Right atrium auricular region (tissue), 2 donors: ENCODE data around the gene UNC50. TPM values are rescaled to one million over a fixed set of nuclear protein-coding genes. Genes with fewer than 3 reads are reported as not detected.

Experiments used
- DNase-seq: peaks from one replicate; pipeline ENCODE4 v3.0.0-alpha.2; 2019; ENCODE audit warnings: low spot score
- H3K27ac ChIP-seq, 2 donors: fragments of 200-600 bp; sonication (generic); 1 replicate in 1 of 2; 2 replicates in 1 of 2; pipeline ENCODE4 v1.5.1; 2016 to 2019
- H3K27me3 ChIP-seq, 2 donors: fragments of 200-600 bp; sonication (generic); one replicate each; pipeline versions ENCODE4 v1.5.1 to v1.6.0; 2017 to 2019
- H3K36me3 ChIP-seq: fragments of 200-600 bp; sonication (generic); one replicate; pipeline ENCODE4 v1.5.1; 2016
- H3K4me1 ChIP-seq, 2 donors: fragments of 200-600 bp; sonication (generic); one replicate each; pipeline versions ENCODE4 v1.5.1 to v1.6.0; 2017 to 2019
- H3K4me3 ChIP-seq, 2 donors: fragments of 200-600 bp; sonication (generic); 1 replicate in 1 of 2; 2 replicates in 1 of 2; pipeline ENCODE4 v1.5.1; 2017 to 2019; ENCODE audit warnings: mild to moderate bottlenecking in 1 of 2, moderate library complexity in 1 of 2
- H3K9me3 ChIP-seq, 2 donors: fragments of 200-600 bp; sonication (generic); one replicate each; pipeline ENCODE4 v1.5.1; 2019
- total RNA-seq, 2 donors: library from RNA; depleted of rRNA; stranded (reverse); fragments of >200 nt; gene quantifications; one replicate each; pipeline ENCODE4 v1.1.0, GENCODE V29; 2016
- TF ChIP-seq, protein P1 (sequence below), 2 donors: fragments of 200-600 bp; sonication (generic); IDR thresholded peaks; one replicate each; pipeline ENCODE4 v1.5.1; 2019; ENCODE audit warnings: antibody characterized with exemption in 2 of 2

UNC50 gene
- total RNA-seq, 2 donors from 2014 or later: 30.4 to 35.3 TPM

DNA sequence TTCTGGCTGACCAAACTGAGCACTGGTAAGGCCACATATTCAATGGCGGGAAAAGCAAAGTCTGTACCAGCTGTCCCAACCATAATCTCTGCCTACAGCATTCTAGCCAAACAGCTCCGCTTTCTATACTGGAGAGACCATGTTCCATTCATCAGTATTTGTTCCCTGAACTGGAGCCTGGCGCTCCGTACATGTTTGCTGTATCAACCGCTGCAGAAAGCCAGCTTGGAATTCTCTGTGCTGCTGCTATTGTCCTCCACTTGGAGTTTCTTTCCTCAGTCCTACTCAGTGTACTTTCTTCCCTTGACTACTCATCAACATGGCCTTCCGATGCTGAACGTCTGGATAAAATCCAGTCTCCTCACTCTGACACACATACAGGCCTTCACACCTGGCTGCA is 2.0 kb upstream of the UNC50 start:
- Histone ChIP-seq H3K27me3 (no peaks in the 10 kb centered on the region), H3K36me3 (peaks cover 25% of the 10 kb centered on the region), H3K27ac (no peak overlapping the region), H3K9me3 (no peaks in the 10 kb centered on the region), H3K4me1 (peaks cover 0 to 44% of the 10 kb centered on the region in 2 donors), H3K4me3 (no peak overlapping the region)
- TF ChIP-seq, protein P1, sequence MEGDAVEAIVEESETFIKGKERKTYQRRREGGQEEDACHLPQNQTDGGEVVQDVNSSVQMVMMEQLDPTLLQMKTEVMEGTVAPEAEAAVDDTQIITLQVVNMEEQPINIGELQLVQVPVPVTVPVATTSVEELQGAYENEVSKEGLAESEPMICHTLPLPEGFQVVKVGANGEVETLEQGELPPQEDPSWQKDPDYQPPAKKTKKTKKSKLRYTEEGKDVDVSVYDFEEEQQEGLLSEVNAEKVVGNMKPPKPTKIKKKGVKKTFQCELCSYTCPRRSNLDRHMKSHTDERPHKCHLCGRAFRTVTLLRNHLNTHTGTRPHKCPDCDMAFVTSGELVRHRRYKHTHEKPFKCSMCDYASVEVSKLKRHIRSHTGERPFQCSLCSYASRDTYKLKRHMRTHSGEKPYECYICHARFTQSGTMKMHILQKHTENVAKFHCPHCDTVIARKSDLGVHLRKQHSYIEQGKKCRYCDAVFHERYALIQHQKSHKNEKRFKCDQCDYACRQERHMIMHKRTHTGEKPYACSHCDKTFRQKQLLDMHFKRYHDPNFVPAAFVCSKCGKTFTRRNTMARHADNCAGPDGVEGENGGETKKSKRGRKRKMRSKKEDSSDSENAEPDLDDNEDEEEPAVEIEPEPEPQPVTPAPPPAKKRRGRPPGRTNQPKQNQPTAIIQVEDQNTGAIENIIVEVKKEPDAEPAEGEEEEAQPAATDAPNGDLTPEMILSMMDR (IDR thresholded peaks at IDR 0.05): no peak
- DNase-seq: no peak

DNA sequence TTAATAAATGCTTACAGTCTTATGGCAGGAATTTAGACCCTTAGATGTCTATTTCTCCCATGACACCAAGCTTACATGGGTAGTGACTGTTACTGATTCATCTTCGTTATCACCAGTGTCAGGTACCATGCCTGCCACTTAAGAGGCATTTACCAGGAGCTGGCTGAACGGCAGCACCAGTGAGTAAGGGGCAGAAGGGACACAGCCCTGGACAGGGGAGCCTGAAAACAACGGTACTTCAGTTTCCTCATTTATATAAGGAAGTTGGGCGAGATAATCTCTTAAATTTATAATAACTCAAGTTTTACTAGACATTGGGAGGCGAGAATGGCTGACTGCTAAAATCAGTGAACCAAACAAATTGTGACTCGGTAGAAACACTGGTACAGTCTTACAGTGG is 1.3 kb upstream of the UNC50 start:
- peak overlapping the region in 1 of 2 donors; percentile 95 for H3K27ac ChIP-seq
- H3K27me3 ChIP-seq: no peaks in the 10 kb centered on the region
- H3K9me3 ChIP-seq: no peaks in the 10 kb centered on the region
- H3K4me1 ChIP-seq: peaks cover 0 to 49% of the 10 kb centered on the region in 2 donors
- H3K4me3 ChIP-seq: peak overlapping the region; percentile 74 to 93
- TF ChIP-seq, protein P1 (IDR thresholded peaks at IDR 0.05): no peak
- peaks cover 26% of the 10 kb centered on the region for H3K36me3 ChIP-seq
- no peak for DNase-seq

DNA sequence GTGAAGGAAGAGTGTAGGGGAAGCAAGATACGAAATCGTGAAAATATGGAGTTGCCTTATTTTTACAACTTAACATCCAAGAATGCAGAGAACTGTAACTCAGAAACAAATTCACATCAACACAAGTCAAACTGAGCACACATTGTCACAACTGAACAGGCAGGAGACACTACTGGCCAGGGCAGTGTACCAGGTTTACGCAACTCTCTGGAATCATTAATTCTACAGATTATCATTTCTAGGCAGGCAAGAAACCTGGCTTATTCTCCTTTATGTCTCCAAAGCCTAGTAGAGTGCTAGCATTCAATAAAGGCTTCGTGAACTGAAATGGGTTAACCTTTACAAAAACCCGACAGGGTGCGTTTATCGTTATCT is 661 bp upstream of the UNC50 start:
- H3K4me1 ChIP-seq: peaks cover 0 to 49% of the 10 kb centered on the region in 2 donors
- TF ChIP-seq, protein P1 (IDR thresholded peaks at IDR 0.05): no peak
- peak overlapping the region; percentile 95 for H3K27ac ChIP-seq
- no peaks in the 10 kb centered on the region for H3K27me3 ChIP-seq
- no peak for DNase-seq
- no peaks in the 10 kb centered on the region for H3K9me3 ChIP-seq
- H3K4me3 ChIP-seq: peak overlapping the region; percentile 74 to 93
- H3K36me3 ChIP-seq: peaks cover 28% of the 10 kb centered on the region

DNA sequence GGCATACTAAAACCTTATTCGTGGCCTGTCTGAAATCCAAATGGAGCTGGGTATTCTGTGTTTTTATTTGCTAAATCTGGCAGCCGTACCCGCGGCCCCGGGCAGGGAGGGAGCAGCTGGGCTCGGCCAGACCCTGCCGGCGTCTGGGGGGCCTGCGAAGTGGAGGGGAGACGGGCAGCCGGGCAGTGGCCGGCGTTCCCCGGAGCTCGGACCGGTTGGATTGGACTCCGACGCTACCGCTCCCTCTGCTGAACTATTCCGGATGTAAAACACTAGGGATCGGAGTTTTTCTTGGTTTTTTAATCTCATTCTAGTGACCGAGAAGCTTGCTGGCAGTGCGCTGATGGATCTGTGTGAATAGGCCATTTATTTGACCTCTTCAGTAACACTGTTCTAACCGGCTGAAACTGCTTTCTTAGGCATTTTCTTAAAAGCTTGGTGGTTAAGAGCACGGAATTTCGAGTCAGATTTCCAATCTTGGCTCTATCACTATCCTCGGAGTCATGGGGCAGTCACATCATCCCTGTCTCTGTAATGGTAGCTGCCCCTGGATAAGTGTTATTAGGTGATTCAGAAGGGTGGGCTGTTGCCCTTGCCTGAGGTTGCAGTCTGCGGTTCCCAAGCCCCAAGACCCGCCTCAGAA is 694 bp downstream of the UNC50 start:
- H3K36me3 ChIP-seq: peaks cover 41% of the 10 kb centered on the region
- peaks cover 0 to 49% of the 10 kb centered on the region in 2 donors for H3K4me1 ChIP-seq
- H3K27me3 ChIP-seq: no peaks in the 10 kb centered on the region
- H3K27ac ChIP-seq: peak overlapping the region; percentile 95
- TF ChIP-seq, protein P1 (IDR thresholded peaks at IDR 0.05): no peak
- H3K9me3 ChIP-seq: no peaks in the 10 kb centered on the region
- peak overlapping the region; percentile 74 to 93 for H3K4me3 ChIP-seq
- DNase-seq: no peak

DNA sequence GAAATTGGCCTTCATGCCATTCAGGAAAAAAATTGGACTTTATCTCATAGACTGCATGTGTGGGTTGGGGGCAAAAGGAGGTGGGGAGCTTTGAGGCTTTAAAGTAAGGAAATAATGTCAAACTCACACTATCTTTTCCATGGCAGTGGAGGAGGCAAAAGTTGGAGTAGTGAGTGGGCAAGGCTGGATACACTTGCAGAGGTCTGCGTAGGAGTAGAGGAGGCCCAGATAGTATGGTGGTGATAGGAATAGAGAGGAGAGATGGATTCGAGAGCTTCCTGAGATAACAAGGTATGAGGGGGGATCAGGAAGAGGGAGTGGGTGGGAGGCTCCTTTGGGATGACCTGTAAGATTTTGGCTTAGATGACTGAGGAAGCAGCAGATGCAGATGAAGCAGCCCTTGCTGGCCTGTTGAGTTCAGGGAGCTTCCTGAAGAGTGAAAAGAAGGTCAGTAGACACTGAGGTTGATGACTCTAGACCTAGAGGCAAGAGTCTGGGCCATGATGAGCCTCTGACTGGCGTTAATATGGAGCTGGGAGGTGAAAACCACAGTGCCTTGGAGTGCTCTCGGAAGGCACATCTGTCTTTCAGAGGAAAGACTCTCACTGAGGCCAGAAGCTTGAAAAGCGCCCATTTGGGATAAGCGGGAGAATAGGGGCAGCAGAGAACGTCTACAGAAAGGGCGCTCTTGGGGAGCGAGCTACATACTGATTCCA is 5.8 kb downstream of the UNC50 start:
- Histone ChIP-seq H3K27me3 (no peaks in the 10 kb centered on the region), H3K27ac (no peak overlapping the region), H3K4me3 (no peak overlapping the region), H3K36me3 (peaks cover 82% of the 10 kb centered on the region), H3K4me1 (peaks cover 0 to 27% of the 10 kb centered on the region in 2 donors), H3K9me3 (no peaks in the 10 kb centered on the region)
- TF ChIP-seq, protein P1 (IDR thresholded peaks at IDR 0.05): no peak
- no peak for DNase-seq
